HepG2 (cell line): ENCODE measurements around the gene PPP4C. TPM values are rescaled to one million over a fixed set of nuclear protein-coding genes. Genes with fewer than 3 reads are reported as not detected.

Experiments used
- ARID4A ChIP-seq: sonication (generic); formaldehyde crosslinking; IDR thresholded peaks from 2 replicates; pipeline ENCODE4 v1.5.0; 2020; ENCODE audit warnings: mild to moderate bottlenecking, missing genetic modification reagents, borderline replicate concordance
- ATF1 ChIP-seq: IDR thresholded peaks from 2 replicates; pipeline ENCODE4 v1.6.1; 2016; ENCODE audit warnings: mild to moderate bottlenecking, control low read depth
- EED ChIP-seq: sonication (generic); formaldehyde crosslinking; IDR thresholded peaks from 2 replicates; pipeline ENCODE4 v1.5.0; 2020; ENCODE audit warnings: mild to moderate bottlenecking, missing genetic modification reagents
- HMG20A ChIP-seq: IDR thresholded peaks from 2 replicates; pipeline ENCODE4 v1.6.1; 2016; ENCODE audit warnings: borderline replicate concordance
- NCOA1 ChIP-seq: sonication (generic); formaldehyde crosslinking; IDR thresholded peaks from 2 replicates; pipeline ENCODE4 v1.9.0; 2021; ENCODE audit warnings: missing genetic modification reagents
- NFIB ChIP-seq: sonication (generic); formaldehyde crosslinking; IDR thresholded peaks from 2 replicates; pipeline ENCODE4 v1.9.0; 2021; ENCODE audit warnings: missing genetic modification reagents, mild to moderate bottlenecking, borderline replicate concordance
- PHF5A ChIP-seq: IDR thresholded peaks from one replicate; pipeline ENCODE4 v1.6.1; 2018; ENCODE audit warnings: low read depth, missing genetic modification reagents; ENCODE audit not compliant: unreplicated experiment
- PRDM15 ChIP-seq: sonication (generic); formaldehyde crosslinking; IDR thresholded peaks from 2 replicates; pipeline ENCODE4 v1.4.0; 2020; ENCODE audit warnings: missing genetic modification reagents
- TOE1 ChIP-seq: sonication (generic); formaldehyde crosslinking; IDR thresholded peaks from 2 replicates; pipeline ENCODE4 v1.4.0; 2020; ENCODE audit warnings: mild to moderate bottlenecking, missing genetic modification reagents
- ZEB1 ChIP-seq: IDR thresholded peaks from 2 replicates; pipeline ENCODE4 v1.6.1; 2012; ENCODE audit warnings: mild to moderate bottlenecking, low read depth, inconsistent platforms; ENCODE audit not compliant: insufficient replicate concordance
- ZFP41 ChIP-seq: sonication (generic); formaldehyde crosslinking; IDR thresholded peaks from 2 replicates; pipeline ENCODE4 v1.4.0; 2020; ENCODE audit warnings: mild to moderate bottlenecking, missing genetic modification reagents, borderline replicate concordance
- ZNF180 ChIP-seq: sonication (generic); formaldehyde crosslinking; IDR thresholded peaks from 2 replicates; pipeline ENCODE4 v1.4.0; 2020; ENCODE audit warnings: low read depth, missing genetic modification reagents, borderline replicate concordance
- ZNF350 ChIP-seq: sonication (generic); formaldehyde crosslinking; IDR thresholded peaks from 2 replicates; pipeline ENCODE4 v1.4.0; 2020; ENCODE audit warnings: mild to moderate bottlenecking, low read depth, missing genetic modification reagents, borderline replicate concordance
- ZNF609 ChIP-seq: sonication (generic); formaldehyde crosslinking; IDR thresholded peaks from 2 replicates; pipeline ENCODE4 v1.4.0; 2020; ENCODE audit warnings: mild to moderate bottlenecking, missing genetic modification reagents, borderline replicate concordance
- ZNF629 ChIP-seq: sonication (generic); formaldehyde crosslinking; conservative IDR thresholded peaks from 2 replicates; pipeline ENCODE4 v1.5.0; 2020; ENCODE audit warnings: missing genetic modification reagents
- polyA plus RNA-seq, 8 experiments: library from polyadenylated mRNA; depleted of rRNA in 3 of 8; stranded (reverse) in 7 of 8; unstranded in 1 of 8; fragments of >200 nt; fragmentation: Illumina TruSeq in 4 of 8; extraction: Trizol in 4 of 8; gene quantifications; 2 replicates each; pipeline versions ENCODE4 v1.2.1 to v1.2.3, GENCODE V29; 2011 to 2016; ENCODE audit warnings: low read depth in 4 of 8, missing spikeins in 1 of 8, mixed read lengths in 1 of 8; ENCODE audit not compliant: insufficient read depth in 1 of 8
- total RNA-seq, 5 experiments: library from RNA; depleted of rRNA; stranded (reverse); fragments of >200 nt; fragmentation: Illumina TruSeq; extraction: Trizol; gene quantifications; 2 replicates each; pipeline ENCODE4 v1.2.3, GENCODE V29; 2016; ENCODE audit warnings: low read depth in 1 of 5

The PPP4C gene
- total and polyA plus RNA-seq, 2 of the 13 experiments (the other 11 are each of a cell fraction or from before 2014, with no cell fraction given): 176 to 220 TPM

- TF ChIP-seq PRDM15 (CRISPR knock-in tag) (peak; percentile 85), PHF5A (CRISPR knock-in tag) (peak; percentile 66), EED (CRISPR knock-in tag) (peak; percentile 63; the same call in 1 of the 2 replicates), NFIB (CRISPR knock-in tag) (no peak), TOE1 (CRISPR knock-in tag) (no peak), ZNF180 (CRISPR knock-in tag) (peak; percentile 85; the same call in 1 of the 2 replicates), ZNF609 (CRISPR knock-in tag) (no peak), ARID4A (CRISPR knock-in tag) (peak; percentile 77), ATF1 (no peak), NCOA1 (CRISPR knock-in tag) (peak; percentile 53; the same call in 1 of the 2 replicates), ZEB1 (peak; percentile 32), HMG20A (CRISPR knock-in tag) (no peak), ZNF350 (CRISPR knock-in tag) (no peak; the same call in 1 of the 2 replicates), ZNF629 (CRISPR knock-in tag) (peak; percentile 18; the same call in 1 of the 2 replicates), ZFP41 (CRISPR knock-in tag) (peak; percentile 63; the same call in 1 of the 2 replicates)
Observed at GRCh38 chr16:30091474-30092372, 15.9 kb downstream of the PPP4C start, which contains the start of gene TBX6 (continued).
